Lung microvascular endothelial cell (primary cell): Measurements from ENCODE around the gene PPP6C. TPM values are rescaled to one million over a fixed set of nuclear protein-coding genes. Genes with fewer than 3 reads are reported as not detected.

Experiments used
- DNase-seq, 2 donors: peaks; one replicate each; pipeline versions ENCODE4 v3.0.0 to v3.0.0-alpha.2; 2010; ENCODE audit warnings: low read depth in 2 of 2
- total RNA-seq: library from RNA; depleted of rRNA; stranded (reverse); fragments of >200 nt; gene quantifications from 2 replicates; pipeline ENCODE4 v1.2.1, GENCODE V29; 2014

The PPP6C gene
- total RNA-seq, 1 donor from 2014 or later: 15.3 TPM

DNA sequence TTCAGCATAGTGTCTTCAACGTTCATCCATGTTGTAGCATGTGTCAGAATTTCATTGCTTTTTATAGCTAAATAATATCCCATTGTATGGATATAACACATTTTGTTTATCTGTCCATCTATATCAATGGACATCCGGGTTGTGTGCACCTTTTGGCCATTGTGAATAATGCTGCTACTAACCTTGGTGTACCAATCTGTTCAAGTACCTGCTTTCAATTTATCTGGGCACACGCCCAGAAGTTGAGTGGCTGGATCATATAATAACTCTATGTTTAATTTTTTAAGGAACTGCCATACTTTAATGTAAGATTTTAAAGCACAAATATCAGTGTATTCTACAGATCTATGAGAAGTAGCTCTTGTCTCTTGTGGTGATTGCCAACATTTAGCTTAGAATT, 89.8 kb downstream of the PPP6C start:
- no peak for DNase-seq

Other genes with a start within 250 kb of the PPP6C start
- gene GOLGA1, start 248.7 kb downstream of the PPP6C start, total RNA-seq: 5.9 and 6.9 TPM in 2 replicates
- 2.6 and 3.8 TPM in 2 replicates for gene SCAI, start 46.3 kb downstream of the PPP6C start, total RNA-seq
- 15.9 and 16.3 TPM in 2 replicates for gene RABEPK, start 10.7 kb upstream of the PPP6C start, total RNA-seq
- 77.4 and 132 TPM in 2 replicates for gene HSPA5, start 51.5 kb upstream of the PPP6C start, total RNA-seq
- 41.6 and 49.2 TPM in 2 replicates for gene GAPVD1, start 72.0 kb upstream of the PPP6C start, total RNA-seq